ENCODE data around the gene COQ10A.

GRCh38 chr12:56237552-56237951, 29.2 kb upstream of the COQ10A start:
- TF ChIP-seq, protein P1, sequence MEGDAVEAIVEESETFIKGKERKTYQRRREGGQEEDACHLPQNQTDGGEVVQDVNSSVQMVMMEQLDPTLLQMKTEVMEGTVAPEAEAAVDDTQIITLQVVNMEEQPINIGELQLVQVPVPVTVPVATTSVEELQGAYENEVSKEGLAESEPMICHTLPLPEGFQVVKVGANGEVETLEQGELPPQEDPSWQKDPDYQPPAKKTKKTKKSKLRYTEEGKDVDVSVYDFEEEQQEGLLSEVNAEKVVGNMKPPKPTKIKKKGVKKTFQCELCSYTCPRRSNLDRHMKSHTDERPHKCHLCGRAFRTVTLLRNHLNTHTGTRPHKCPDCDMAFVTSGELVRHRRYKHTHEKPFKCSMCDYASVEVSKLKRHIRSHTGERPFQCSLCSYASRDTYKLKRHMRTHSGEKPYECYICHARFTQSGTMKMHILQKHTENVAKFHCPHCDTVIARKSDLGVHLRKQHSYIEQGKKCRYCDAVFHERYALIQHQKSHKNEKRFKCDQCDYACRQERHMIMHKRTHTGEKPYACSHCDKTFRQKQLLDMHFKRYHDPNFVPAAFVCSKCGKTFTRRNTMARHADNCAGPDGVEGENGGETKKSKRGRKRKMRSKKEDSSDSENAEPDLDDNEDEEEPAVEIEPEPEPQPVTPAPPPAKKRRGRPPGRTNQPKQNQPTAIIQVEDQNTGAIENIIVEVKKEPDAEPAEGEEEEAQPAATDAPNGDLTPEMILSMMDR (conservative IDR thresholded peaks at IDR 0.05 in 1 of 2, IDR thresholded peaks at IDR 0.05 in 1 of 2; ENCODE audit: low read depth in 1 of 2, low read length in 2 of 2): no peak
- no peak for TF ChIP-seq EZH2 (IDR thresholded peaks at IDR 0.05; ENCODE audit: low read length, missing control alignments)
